Neural cell (in vitro differentiated cells): ENCODE results near the gene CSNK1G3.

Experiments used
- EZH2 ChIP-seq: fragments of 200-600, 300-800 bp; shearing (Covaris generic), sonication (generic); IDR thresholded peaks from 2 replicates; pipeline ENCODE4 v1.6.1; 2014; ENCODE audit warnings: antibody characterized with exemption, low read length, borderline replicate concordance, mild to moderate bottlenecking; ENCODE audit not compliant: insufficient read depth, poor library complexity, severe bottlenecking
- POLR2AphosphoS5 ChIP-seq: IDR thresholded peaks from 2 replicates; pipeline ENCODE4 v1.6.1; 2012
- RAD21 ChIP-seq: fragments of 450-650 bp; conservative IDR thresholded peaks from 2 replicates; pipeline ENCODE4 v1.6.1; 2014; ENCODE audit warnings: antibody characterized with exemption, mild to moderate bottlenecking, moderate library complexity
- SMC3 ChIP-seq: fragments of 450-650 bp; conservative IDR thresholded peaks from 2 replicates; pipeline ENCODE4 v1.6.1; 2014; ENCODE audit warnings: antibody characterized with exemption, mild to moderate bottlenecking, moderate library complexity; ENCODE audit not compliant: poor library complexity
- TAF1 ChIP-seq: IDR thresholded peaks from 2 replicates; pipeline ENCODE4 v1.6.1; 2012; ENCODE audit warnings: low read depth
- TF ChIP-seq, protein P1 (sequence below): fragments of 450-650 bp; IDR thresholded peaks from 2 replicates; pipeline ENCODE4 v1.5.1; 2014; ENCODE audit warnings: antibody characterized with exemption, mild to moderate bottlenecking, moderate library complexity; ENCODE audit not compliant: poor library complexity, severe bottlenecking
- TF ChIP-seq, protein P2 (sequence below): IDR thresholded peaks from 2 replicates; pipeline ENCODE4 v1.6.1; 2012; ENCODE audit warnings: borderline replicate concordance

- TF ChIP-seq, protein P1, sequence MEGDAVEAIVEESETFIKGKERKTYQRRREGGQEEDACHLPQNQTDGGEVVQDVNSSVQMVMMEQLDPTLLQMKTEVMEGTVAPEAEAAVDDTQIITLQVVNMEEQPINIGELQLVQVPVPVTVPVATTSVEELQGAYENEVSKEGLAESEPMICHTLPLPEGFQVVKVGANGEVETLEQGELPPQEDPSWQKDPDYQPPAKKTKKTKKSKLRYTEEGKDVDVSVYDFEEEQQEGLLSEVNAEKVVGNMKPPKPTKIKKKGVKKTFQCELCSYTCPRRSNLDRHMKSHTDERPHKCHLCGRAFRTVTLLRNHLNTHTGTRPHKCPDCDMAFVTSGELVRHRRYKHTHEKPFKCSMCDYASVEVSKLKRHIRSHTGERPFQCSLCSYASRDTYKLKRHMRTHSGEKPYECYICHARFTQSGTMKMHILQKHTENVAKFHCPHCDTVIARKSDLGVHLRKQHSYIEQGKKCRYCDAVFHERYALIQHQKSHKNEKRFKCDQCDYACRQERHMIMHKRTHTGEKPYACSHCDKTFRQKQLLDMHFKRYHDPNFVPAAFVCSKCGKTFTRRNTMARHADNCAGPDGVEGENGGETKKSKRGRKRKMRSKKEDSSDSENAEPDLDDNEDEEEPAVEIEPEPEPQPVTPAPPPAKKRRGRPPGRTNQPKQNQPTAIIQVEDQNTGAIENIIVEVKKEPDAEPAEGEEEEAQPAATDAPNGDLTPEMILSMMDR, result no peak
- TF ChIP-seq, protein P2, sequence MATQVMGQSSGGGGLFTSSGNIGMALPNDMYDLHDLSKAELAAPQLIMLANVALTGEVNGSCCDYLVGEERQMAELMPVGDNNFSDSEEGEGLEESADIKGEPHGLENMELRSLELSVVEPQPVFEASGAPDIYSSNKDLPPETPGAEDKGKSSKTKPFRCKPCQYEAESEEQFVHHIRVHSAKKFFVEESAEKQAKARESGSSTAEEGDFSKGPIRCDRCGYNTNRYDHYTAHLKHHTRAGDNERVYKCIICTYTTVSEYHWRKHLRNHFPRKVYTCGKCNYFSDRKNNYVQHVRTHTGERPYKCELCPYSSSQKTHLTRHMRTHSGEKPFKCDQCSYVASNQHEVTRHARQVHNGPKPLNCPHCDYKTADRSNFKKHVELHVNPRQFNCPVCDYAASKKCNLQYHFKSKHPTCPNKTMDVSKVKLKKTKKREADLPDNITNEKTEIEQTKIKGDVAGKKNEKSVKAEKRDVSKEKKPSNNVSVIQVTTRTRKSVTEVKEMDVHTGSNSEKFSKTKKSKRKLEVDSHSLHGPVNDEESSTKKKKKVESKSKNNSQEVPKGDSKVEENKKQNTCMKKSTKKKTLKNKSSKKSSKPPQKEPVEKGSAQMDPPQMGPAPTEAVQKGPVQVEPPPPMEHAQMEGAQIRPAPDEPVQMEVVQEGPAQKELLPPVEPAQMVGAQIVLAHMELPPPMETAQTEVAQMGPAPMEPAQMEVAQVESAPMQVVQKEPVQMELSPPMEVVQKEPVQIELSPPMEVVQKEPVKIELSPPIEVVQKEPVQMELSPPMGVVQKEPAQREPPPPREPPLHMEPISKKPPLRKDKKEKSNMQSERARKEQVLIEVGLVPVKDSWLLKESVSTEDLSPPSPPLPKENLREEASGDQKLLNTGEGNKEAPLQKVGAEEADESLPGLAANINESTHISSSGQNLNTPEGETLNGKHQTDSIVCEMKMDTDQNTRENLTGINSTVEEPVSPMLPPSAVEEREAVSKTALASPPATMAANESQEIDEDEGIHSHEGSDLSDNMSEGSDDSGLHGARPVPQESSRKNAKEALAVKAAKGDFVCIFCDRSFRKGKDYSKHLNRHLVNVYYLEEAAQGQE, result no peak
- TF ChIP-seq EZH2 (no peak), RAD21 (no peak), TAF1 (no peak), POLR2AphosphoS5 (no peak), SMC3 (no peak)
Observed at GRCh38 chr5:123505633-123506032, 6.3 kb upstream of the CSNK1G3 start.
